ENCODE measurements around the gene RAD51B.
"Not testable (repeated sequence)": the region's sequence is repeated elsewhere in the genome, so short reads cannot be mapped to it uniquely, and the experiment has no call there.

RAD51B gene

GRCh38 chr14:67819563-67820421 lies at the start of gene RAD51B:
Gene RAD51B, plus strand, starts transcription at chr14:67819779.
- peak; percentile 100 for DNase-seq (ENCODE audit: insufficient read length, low spot score)
- FAIRE-seq, result peak; percentile 99

- peak; percentile 71 for FAIRE-seq
- no peak for DNase-seq (ENCODE audit: insufficient read length, low spot score)
These were observed 45.7 kb upstream of the RAD51B start for GRCh38 chr14:67773844-67774377.

GRCh38 chr14:67776653-67777322 lies 42.8 kb upstream of the RAD51B start:
- peak; percentile 80 for FAIRE-seq
- DNase-seq (ENCODE audit: insufficient read length, low spot score), result no peak

GRCh38 chr14:67778792-67779191 lies 40.8 kb upstream of the RAD51B start:
- FAIRE-seq, result peak; percentile 88
- no peak for DNase-seq (ENCODE audit: insufficient read length, low spot score)

GRCh38 chr14:67782090-67782489 lies 37.5 kb upstream of the RAD51B start:
- DNase-seq (ENCODE audit: insufficient read length, low spot score) (no peak), FAIRE-seq (no peak)

- no peak for DNase-seq (ENCODE audit: insufficient read length, low spot score)
- peak; percentile 72 for FAIRE-seq
These were observed 35.2 kb upstream of the RAD51B start for GRCh38 chr14:67784244-67784823.

GRCh38 chr14:67785270-67786109 lies 34.1 kb upstream of the RAD51B start:
- no peak for DNase-seq (ENCODE audit: insufficient read length, low spot score)
- FAIRE-seq, result peak; percentile 90

GRCh38 chr14:67787673-67788072 lies 31.9 kb upstream of the RAD51B start:
- FAIRE-seq (peak; percentile 36), DNase-seq (ENCODE audit: insufficient read length, low spot score) (no peak)

- DNase-seq (ENCODE audit: insufficient read length, low spot score) (no peak), FAIRE-seq (peak; percentile 94)
These were observed 20.8 kb upstream of the RAD51B start for GRCh38 chr14:67798731-67799130.

- no peak for FAIRE-seq
These were observed 18.8 kb upstream of the RAD51B start for GRCh38 chr14:67800743-67801142.

GRCh38 chr14:67806246-67806645 lies 13.3 kb upstream of the RAD51B start:
- DNase-seq (ENCODE audit: insufficient read length, low spot score) (no peak), FAIRE-seq (peak; percentile 13)

More at GRCh38 chr14:67800743-67801142, 18.8 kb upstream of the RAD51B start:
- no peak for DNase-seq (ENCODE audit: insufficient read length, low spot score)

GRCh38 chr14:67814821-67815220 lies 4.8 kb upstream of the RAD51B start:
- DNase-seq (ENCODE audit: insufficient read length, low spot score) (no peak), FAIRE-seq (peak; percentile 58)

GRCh38 chr14:67815573-67816225 lies 3.9 kb upstream of the RAD51B start:
- no peak for DNase-seq (ENCODE audit: insufficient read length, low spot score)
- no peak for FAIRE-seq

GRCh38 chr14:67816326-67817002 lies 3.1 kb upstream of the RAD51B start, which contains the start of gene ZFYVE26:
Gene ZFYVE26, minus strand, starts transcription at chr14:67816590. Its CDS starts 627 bp downstream, at chr14:67815963.
- DNase-seq (ENCODE audit: insufficient read length, low spot score) (peak; percentile 100), FAIRE-seq (peak; percentile 99)

- no peak for DNase-seq (ENCODE audit: insufficient read length, low spot score)
- FAIRE-seq, result peak; percentile 65
These were observed 1.7 kb upstream of the RAD51B start for GRCh38 chr14:67817750-67818438.

- DNase-seq (ENCODE audit: insufficient read length, low spot score), result not testable (repeated sequence)
- FAIRE-seq, result peak; percentile 86
These were observed 1.1 kb upstream of the RAD51B start for GRCh38 chr14:67818476-67818875.

GRCh38 chr14:67820428-67820971 lies 921 bp downstream of the RAD51B start:
- FAIRE-seq (peak; percentile 98), DNase-seq (ENCODE audit: insufficient read length, low spot score) (peak; percentile 77)

- FAIRE-seq (no peak), DNase-seq (ENCODE audit: insufficient read length, low spot score) (no peak)
These were observed 1.5 kb downstream of the RAD51B start for GRCh38 chr14:67821121-67821520.

All from HTR-8/SVneo (cell line).